Hepatocyte (in vitro differentiated cells): ENCODE results near the gene CARMIL3.
"Not testable (repeated sequence)": the region's sequence is repeated elsewhere in the genome, so short reads cannot be mapped to it uniquely, and the experiment has no call there.

Source experiments
- CTCF ChIP-seq: fragments of 200-600 bp; sonication (generic); IDR thresholded peaks from 2 replicates; pipeline ENCODE4 v1.5.1; 2016; ENCODE audit warnings: antibody characterized with exemption, mild to moderate bottlenecking; ENCODE audit not compliant: poor library complexity
- EZH2 ChIP-seq: fragments of 200-600 bp; sonication (generic); IDR thresholded peaks from 2 replicates; pipeline ENCODE4 v1.6.1; 2016; ENCODE audit warnings: antibody characterized with exemption, mild to moderate bottlenecking, borderline replicate concordance
- EZH2phosphoT487 ChIP-seq: fragments of 200-600 bp; sonication (generic); IDR thresholded peaks from one replicate; pipeline ENCODE4 v1.6.1; 2018; ENCODE audit warnings: antibody characterized with exemption, mild to moderate bottlenecking, low read depth, moderate library complexity; ENCODE audit not compliant: unreplicated experiment, severe bottlenecking

GRCh38 chr14:24024939-24025418, 26.8 kb upstream of the CARMIL3 start:
- not testable (repeated sequence) for TF ChIP-seq CTCF, EZH2, EZH2phosphoT487
